Osteoblast (primary cell): ENCODE measurements around the gene ZYG11B. TPM values are rescaled to one million over a fixed set of nuclear protein-coding genes. Genes with fewer than 3 reads are reported as not detected.
"Not testable (repeated sequence)": the region's sequence is repeated elsewhere in the genome, so short reads cannot be mapped to it uniquely, and the experiment has no call there.

Experiments
- DNase-seq: peaks from one replicate; pipeline ENCODE4 v3.0.0; 2011; ENCODE audit warnings: low spot score, mixed read lengths; ENCODE audit not compliant: insufficient read length; ENCODE audit errors: missing footprints
- H2AFZ ChIP-seq: 2 replicates; pipeline ENCODE4 v1.6.0; 2011; ENCODE audit warnings: mild to moderate bottlenecking, low read length
- H3K27ac ChIP-seq: 2 replicates; pipeline ENCODE4 v1.5.1; 2011; ENCODE audit warnings: mild to moderate bottlenecking, low read depth, low read length, moderate library complexity
- H3K27me3 ChIP-seq: 2 replicates; pipeline ENCODE4 v1.6.0; 2012; ENCODE audit warnings: mild to moderate bottlenecking, control low read depth, inconsistent platforms, low read length, moderate library complexity; ENCODE audit not compliant: insufficient read depth
- H3K36me3 ChIP-seq: 2 replicates; pipeline ENCODE4 v1.5.1; 2011; ENCODE audit warnings: mild to moderate bottlenecking, low read length, control low read depth, moderate library complexity; ENCODE audit not compliant: insufficient read depth
- H3K4me1 ChIP-seq: 2 replicates; pipeline ENCODE4 v1.5.1; 2011; ENCODE audit warnings: mild to moderate bottlenecking, low read length, control low read depth, moderate library complexity; ENCODE audit not compliant: insufficient read depth
- H3K4me2 ChIP-seq: 2 replicates; pipeline ENCODE4 v1.6.0; 2011; ENCODE audit warnings: mild to moderate bottlenecking, low read length; ENCODE audit not compliant: insufficient read depth
- H3K4me3 ChIP-seq: fragments of 200-600 bp; sonication (generic); 3 replicates; pipeline ENCODE4 v1.5.1; 2012; ENCODE audit warnings: mild to moderate bottlenecking, low read length, inconsistent platforms; ENCODE audit not compliant: insufficient read depth
- H3K79me2 ChIP-seq: 2 replicates; pipeline ENCODE4 v1.6.0; 2012; ENCODE audit warnings: mild to moderate bottlenecking, low read length, control low read depth, inconsistent platforms; ENCODE audit not compliant: insufficient read depth
- H3K9me3 ChIP-seq: 2 replicates; pipeline ENCODE4 v1.5.1; 2011; ENCODE audit warnings: low read depth, low read length, control low read depth
- H4K20me1 ChIP-seq: 2 replicates; pipeline ENCODE4 v1.6.0; 2012; ENCODE audit warnings: mild to moderate bottlenecking, low read length, control low read depth; ENCODE audit not compliant: insufficient read depth
- CTCF ChIP-seq: IDR thresholded peaks from 2 replicates; pipeline ENCODE4 v1.5.1; 2011; ENCODE audit warnings: mild to moderate bottlenecking, low read depth, low read length, moderate library complexity; ENCODE audit errors: extremely low read depth
- total RNA-seq: library from RNA; depleted of rRNA; stranded (reverse); fragments of >200 nt; gene quantifications from 2 replicates; pipeline ENCODE4 v1.2.3, GENCODE V29; 2012

ZYG11B gene
- total RNA-seq, 1 donor, result 60.8 TPM

DNA sequence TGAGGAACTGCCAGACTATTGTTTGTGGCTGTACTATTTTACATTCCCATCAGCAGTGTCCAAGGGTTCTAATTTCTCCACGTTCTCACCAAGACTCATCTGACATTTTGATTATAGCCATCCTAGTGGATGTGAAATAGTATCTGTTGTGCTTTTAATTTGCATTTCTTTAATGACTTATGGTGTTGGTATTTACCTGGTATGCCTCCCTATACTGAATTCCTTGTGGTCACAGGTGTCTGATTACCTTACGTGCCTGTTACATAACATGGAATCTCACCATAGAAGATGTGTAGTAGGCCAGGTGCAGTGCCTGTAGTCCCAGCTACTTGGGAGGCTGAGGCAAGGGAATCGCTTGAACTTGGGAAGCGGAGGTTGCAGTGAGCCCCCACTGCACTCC lies 129.8 kb downstream of the ZYG11B start:
- no peaks in the 10 kb centered on the region for H3K27me3 ChIP-seq
- H3K27ac ChIP-seq, result no peak overlapping the region
- no peak overlapping the region for H2AFZ ChIP-seq
- TF ChIP-seq CTCF, result no peak
- no peaks in the 10 kb centered on the region for H3K79me2 ChIP-seq
- DNase-seq, result no peak
- H4K20me1 ChIP-seq, result no peaks in the 10 kb centered on the region
- no peaks in the 10 kb centered on the region for H3K9me3 ChIP-seq
- no peak overlapping the region for H3K4me2 ChIP-seq
- no peak overlapping the region for H3K4me3 ChIP-seq
- H3K36me3 ChIP-seq, result no peaks in the 10 kb centered on the region
- no peaks in the 10 kb centered on the region for H3K4me1 ChIP-seq

DNA sequence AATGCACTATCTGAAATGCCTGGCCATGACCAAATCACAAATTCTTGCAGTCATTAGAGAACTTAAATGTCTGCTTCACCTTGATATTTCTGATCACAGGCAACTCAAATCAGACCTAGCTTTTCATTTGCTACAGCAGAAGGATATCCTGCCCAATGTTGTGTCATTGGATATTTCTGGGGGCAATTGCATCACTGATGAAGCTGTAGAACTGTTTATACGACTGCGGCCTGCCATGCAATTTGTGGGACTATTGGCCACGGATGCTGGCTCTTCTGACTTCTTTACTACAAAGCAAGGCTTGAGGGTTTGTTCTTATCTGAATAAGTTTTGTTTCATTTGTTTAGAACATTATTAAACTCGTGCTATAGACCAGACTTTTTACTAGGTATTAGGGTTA lies 131.2 kb downstream of the ZYG11B start:
- H3K9me3 ChIP-seq, result no peaks in the 10 kb centered on the region
- H3K79me2 ChIP-seq, result no peaks in the 10 kb centered on the region
- H3K36me3 ChIP-seq, result no peaks in the 10 kb centered on the region
- H4K20me1 ChIP-seq, result no peaks in the 10 kb centered on the region
- H3K4me3 ChIP-seq, result no peak overlapping the region
- no peak for TF ChIP-seq CTCF
- no peak overlapping the region for H3K4me2 ChIP-seq
- no peak overlapping the region for H3K27ac ChIP-seq
- no peak for DNase-seq
- peak overlapping the region; percentile 70 for H2AFZ ChIP-seq
- no peaks in the 10 kb centered on the region for H3K27me3 ChIP-seq
- no peaks in the 10 kb centered on the region for H3K4me1 ChIP-seq

GRCh38 chr1:52862666-52863458 lies 136.6 kb downstream of the ZYG11B start:
- no peak overlapping the region for H3K4me3 ChIP-seq
- no peaks in the 10 kb centered on the region for H3K79me2 ChIP-seq
- H3K27me3 ChIP-seq, result no peaks in the 10 kb centered on the region
- TF ChIP-seq CTCF, result no peak
- no peak overlapping the region for H3K27ac ChIP-seq
- no peak overlapping the region for H3K4me2 ChIP-seq
- H4K20me1 ChIP-seq, result no peaks in the 10 kb centered on the region
- H3K36me3 ChIP-seq, result no peaks in the 10 kb centered on the region
- DNase-seq, result no peak
- H3K4me1 ChIP-seq, result no peaks in the 10 kb centered on the region
- H2AFZ ChIP-seq, result no peak overlapping the region
- H3K9me3 ChIP-seq, result no peaks in the 10 kb centered on the region

- H3K4me1 ChIP-seq, result no peaks in the 10 kb centered on the region
- TF ChIP-seq CTCF, result no peak
- no peak overlapping the region for H3K4me2 ChIP-seq
Measured at GRCh38 chr1:52867087-52867863, 141.0 kb downstream of the ZYG11B start.

DNA sequence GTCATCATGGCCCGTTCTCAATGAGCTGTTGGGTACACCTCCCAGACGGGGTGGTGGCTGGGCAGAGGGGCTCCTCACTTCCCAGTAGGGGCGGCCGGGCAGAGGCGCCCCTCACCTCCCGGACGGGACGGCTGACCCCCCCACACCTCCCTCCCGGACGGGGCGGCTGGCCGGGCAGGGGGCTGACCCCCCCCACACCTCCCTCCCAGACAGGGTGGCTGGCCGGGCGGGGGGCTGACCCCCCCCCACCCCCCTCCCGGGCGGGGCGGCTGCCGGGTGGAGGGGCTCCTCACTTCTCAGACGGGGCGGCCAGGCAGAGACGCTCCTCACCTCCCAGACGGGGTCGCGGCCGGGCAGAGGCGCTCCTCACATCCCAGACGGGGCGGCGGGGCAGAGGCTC lies 143.5 kb downstream of the ZYG11B start:
- not testable (repeated sequence) for H3K27me3 ChIP-seq, H3K36me3 ChIP-seq, H4K20me1 ChIP-seq, H3K79me2 ChIP-seq, DNase-seq, H3K4me2 ChIP-seq, H3K4me1 ChIP-seq, H2AFZ ChIP-seq, H3K4me3 ChIP-seq, H3K9me3 ChIP-seq, H3K27ac ChIP-seq

More at GRCh38 chr1:52867087-52867863, 141.0 kb downstream of the ZYG11B start:
- Histone ChIP-seq H3K36me3 (no peaks in the 10 kb centered on the region), H3K9me3 (no peaks in the 10 kb centered on the region), H3K4me3 (no peak overlapping the region), H2AFZ (no peak overlapping the region), H3K27me3 (no peaks in the 10 kb centered on the region), H4K20me1 (no peaks in the 10 kb centered on the region), H3K27ac (no peak overlapping the region), H3K79me2 (no peaks in the 10 kb centered on the region)
- no peak for DNase-seq
